Epithelial cell of prostate (primary cell): ENCODE measurements around the gene FKBP8.

Experiments used
- DNase-seq: peaks from one replicate; pipeline ENCODE4 v3.0.0-alpha.2; 2011; ENCODE audit warnings: low read depth, low spot score
- H3K27ac ChIP-seq: fragments of 450-650 bp; 2 replicates; pipeline ENCODE4 v1.5.1; 2017; ENCODE audit warnings: mild to moderate bottlenecking

The FKBP8 gene

DNA sequence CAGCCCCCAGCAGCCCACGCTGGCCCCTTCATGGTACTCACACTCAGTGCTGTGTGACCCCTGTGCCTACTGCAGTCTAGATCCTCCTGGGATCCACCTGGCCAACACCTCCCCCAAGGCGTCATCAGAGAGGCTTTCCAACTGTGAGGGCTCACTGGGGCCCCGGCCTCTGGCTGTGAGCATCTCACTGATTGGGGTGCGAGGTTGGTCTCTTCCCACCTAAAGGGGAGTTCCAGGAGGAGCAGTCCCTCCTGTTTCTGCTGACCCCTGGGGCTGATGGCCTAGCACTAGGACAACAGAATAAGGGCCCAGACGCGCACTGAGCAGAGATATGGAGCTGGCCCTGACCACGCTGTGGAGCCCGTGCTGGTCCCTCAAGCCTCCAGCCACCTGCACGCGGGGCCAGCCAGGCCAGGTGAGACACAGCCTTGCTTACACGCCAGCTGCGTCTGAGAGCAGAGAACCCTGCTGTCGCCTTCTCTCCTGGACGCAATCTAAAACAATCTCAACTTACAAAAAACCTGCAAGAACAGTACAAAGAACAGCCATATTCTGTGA, 53.7 kb downstream of the FKBP8 start:
- no peak for DNase-seq
- no peak overlapping the region for H3K27ac ChIP-seq

DNA sequence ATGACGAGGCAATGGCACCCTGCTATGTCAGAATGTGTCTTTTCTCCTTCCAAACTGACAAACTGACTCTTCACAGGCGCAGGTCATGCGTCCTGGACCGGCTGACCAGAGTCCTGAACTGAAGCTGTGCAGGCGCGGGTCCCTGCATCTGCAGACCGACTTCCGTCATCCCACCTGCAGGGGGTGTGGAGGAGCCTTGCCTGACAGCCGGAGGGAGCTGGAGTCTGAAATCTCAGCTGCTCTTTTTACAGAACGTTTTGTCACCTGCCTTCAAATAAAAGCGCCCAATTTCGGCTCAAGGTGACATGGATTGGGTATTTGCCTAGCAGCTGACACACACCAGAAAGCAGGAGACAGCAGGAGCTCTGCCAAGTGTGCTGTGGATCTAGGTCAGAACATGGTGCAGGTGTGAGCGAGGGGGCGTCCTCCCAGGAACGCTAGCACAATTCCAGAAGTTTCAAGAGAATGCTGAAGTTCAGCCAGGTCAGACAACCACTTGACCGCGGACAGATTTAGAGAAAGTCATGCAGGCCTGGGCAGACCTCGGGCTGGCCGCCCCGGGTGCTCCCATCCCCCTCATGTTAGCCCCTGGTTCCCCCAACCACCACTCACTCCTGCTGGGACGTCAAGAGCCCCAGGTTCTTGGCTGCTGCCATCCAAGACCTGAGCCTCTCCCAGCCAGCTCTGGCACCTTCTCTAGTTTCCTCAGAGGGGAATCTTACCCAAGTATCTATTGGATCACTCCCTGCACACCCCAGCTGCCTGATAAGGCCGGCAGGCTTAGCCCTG, 54.3 kb downstream of the FKBP8 start:
- DNase-seq, result no peak
- no peak overlapping the region for H3K27ac ChIP-seq

DNA sequence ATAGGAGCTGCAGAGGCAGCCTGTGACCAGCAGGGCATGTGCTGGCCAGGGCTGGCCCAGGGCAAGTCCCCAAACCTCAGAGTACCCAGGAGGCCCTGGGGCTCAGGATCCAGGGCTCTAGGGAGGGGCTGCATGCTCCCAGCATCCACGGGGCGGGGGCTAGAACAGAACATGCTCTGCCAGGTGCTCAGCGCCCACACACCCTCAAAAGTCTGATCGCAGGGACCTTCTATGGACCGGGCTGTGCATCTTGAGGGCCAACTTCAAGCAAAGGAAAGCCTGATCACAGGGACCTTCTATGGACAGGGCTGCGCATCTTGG, 55.0 kb downstream of the FKBP8 start:
- DNase-seq, result no peak
- H3K27ac ChIP-seq, result no peak overlapping the region

DNA sequence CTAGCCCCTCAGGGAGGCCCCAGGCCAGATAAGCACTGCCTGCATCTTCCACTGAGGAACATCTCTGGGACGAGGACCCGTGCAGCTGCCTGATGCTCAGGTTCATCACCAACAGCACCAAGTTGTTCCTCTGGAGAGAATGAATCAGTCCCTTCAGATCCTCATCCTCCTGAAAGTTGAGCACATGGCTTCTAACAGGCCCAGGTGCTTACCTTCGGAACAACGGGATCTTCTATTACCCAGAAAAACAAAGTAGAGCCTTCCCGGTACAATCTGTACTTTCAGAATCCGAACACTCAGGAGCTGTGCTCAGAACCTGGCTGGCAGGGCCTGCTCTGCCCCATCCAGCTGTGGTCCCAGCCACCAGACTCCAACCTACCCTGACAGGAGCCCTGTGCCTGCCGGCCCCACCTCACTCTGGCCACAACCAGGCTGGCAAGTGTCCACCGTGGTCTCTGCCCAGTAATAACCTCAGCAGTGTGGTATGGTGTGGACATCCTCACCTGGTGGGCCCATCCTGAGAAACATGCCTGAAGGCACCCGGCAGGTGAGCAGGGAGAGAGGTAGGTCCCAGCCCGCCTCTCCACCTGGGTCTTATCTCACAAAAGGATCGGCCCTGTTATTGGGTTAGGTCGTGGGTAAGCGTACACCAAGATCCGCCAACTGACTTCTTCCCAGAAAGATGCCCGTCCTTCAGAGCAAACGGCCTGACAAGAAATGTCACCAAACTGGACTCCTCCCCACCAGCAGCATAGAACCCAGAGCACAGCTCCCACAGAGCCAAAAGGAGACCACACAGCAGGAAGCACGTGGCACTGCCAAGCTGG, 55.6 kb downstream of the FKBP8 start:
- H3K27ac ChIP-seq, result no peak overlapping the region
- no peak for DNase-seq

DNA sequence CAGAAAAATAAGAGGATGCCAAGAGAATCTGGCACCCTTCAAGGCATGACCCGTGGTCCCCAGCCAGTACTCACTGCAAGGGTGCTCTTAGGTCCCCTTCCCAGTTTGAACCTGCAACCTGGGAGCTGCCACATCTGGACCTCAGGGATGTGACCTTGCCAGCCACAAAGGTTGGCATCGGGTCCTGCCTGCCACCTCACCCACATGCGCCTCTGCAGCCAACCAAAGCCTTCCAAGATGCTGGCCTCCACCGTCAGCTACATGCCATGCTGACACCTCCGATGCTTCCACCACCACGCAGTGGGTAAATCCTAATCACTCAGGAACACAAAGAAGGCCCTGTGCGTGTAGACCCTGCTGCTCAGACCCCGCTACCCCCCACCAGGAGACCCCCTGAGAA, 56.6 kb downstream of the FKBP8 start:
- no peak for DNase-seq
- no peak overlapping the region for H3K27ac ChIP-seq

DNA sequence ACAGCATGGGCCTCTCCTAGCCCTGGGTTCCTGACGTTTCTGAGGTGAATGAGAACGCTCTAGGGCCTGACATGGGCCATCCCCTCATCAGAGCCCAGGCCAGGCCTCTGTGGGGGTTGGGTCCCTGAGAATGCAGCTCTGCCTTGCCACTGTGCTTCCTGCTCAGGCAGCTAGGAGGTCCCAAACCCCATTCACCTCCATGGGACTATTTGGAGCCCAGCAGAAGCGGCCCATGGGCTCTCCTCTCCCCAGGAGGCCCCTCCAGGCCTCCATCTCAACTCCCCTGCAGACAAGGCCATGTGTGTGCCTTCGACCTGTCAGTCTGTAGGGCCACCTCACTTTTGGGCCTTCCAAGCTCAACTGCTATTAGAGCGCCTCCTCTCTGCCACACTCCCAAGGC, 58.4 kb downstream of the FKBP8 start:
- DNase-seq, result no peak
- no peak overlapping the region for H3K27ac ChIP-seq

DNA sequence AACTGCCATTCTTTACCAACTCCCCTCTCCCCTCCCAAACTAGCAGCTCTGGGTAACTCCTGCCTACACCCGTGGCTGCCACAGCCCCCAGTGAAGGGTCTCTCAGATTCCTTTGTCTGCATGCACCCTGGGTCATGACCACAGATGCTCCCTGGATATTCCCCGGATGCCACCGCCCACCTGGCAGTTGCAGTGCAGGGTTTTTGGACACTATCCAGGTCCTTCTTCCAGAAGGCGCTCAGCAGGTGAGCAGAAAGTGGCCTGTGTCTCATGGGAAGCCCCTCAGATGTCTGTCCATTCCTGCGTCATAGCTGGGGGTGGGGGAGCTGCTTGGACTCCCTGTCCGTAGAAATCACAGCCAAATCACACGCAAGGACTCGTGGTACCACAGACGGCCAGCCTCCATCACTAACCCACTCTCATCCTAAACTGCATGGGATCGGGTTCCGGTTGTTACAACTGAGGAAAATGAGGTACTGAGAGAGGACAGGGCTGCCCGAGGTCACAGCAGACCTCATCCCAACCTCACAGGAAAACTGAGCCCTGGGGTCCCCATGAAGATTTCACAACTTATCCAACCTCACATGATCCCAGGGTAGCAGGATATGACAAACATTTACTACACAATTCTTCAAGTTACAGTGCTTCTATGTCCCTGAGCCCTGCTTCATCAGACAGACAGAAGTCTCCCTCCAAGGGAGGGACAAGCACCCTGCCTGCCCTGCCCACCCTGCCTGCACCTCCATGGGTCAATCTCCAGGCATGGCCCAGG, 60.1 kb downstream of the FKBP8 start:
- no peak for DNase-seq
- H3K27ac ChIP-seq, result no peak overlapping the region
